GM20431 (cell line): ENCODE results near the gene P2RY2.
"Not testable (repeated sequence)": the region's sequence is repeated elsewhere in the genome, so short reads cannot be mapped to it uniquely, and the experiment has no call there.

Experiments used
- in situ Hi-C: fragments of 300-500 bp; cut with MseI, MboI; formaldehyde crosslinking; loops from one replicate; pipeline ENCODE4 v1.15.0; 2020; ENCODE audit warnings: low sequenced_read_pairs; ENCODE audit not compliant: unreplicated experiment

P2RY2 gene

GRCh38 chr11:73221996-73222395 lies 3.9 kb downstream of the P2RY2 start:
- in situ Hi-C loops, result no loop called here

GRCh38 chr11:73223998-73224730 lies 6.1 kb downstream of the P2RY2 start:
- in situ Hi-C loops, result no loop called here

- in situ Hi-C loops, result no loop called here
Measured at GRCh38 chr11:73225001-73225686, 7.1 kb downstream of the P2RY2 start.

- in situ Hi-C loops, result no loop called here
Measured at GRCh38 chr11:73225851-73226250, 7.8 kb downstream of the P2RY2 start.

- in situ Hi-C loops, result no loop called here
Measured at GRCh38 chr11:73226297-73227006, 8.4 kb downstream of the P2RY2 start.

- in situ Hi-C loops, result no loop called here
Measured at GRCh38 chr11:73227571-73228211, 9.6 kb downstream of the P2RY2 start.

- in situ Hi-C loops, result no loop called here
Measured at GRCh38 chr11:73228268-73229134, 10.4 kb downstream of the P2RY2 start.

- in situ Hi-C loops, result no loop called here
Measured at GRCh38 chr11:73229321-73229895, 11.3 kb downstream of the P2RY2 start.

- in situ Hi-C loops, result no loop called here
Measured at GRCh38 chr11:73229896-73230875, 12.1 kb downstream of the P2RY2 start.

GRCh38 chr11:73230931-73231330 lies 12.8 kb downstream of the P2RY2 start:
- in situ Hi-C loops, result no loop called here

GRCh38 chr11:73232487-73232886 lies 14.4 kb downstream of the P2RY2 start:
- in situ Hi-C loops, result not testable (repeated sequence)

- in situ Hi-C loops, result no loop called here
Measured at GRCh38 chr11:73233211-73233610, 15.1 kb downstream of the P2RY2 start.

- in situ Hi-C loops, result no loop called here
Measured at GRCh38 chr11:73233692-73234470, 15.8 kb downstream of the P2RY2 start.

GRCh38 chr11:73234471-73235181 lies 16.5 kb downstream of the P2RY2 start:
- in situ Hi-C loops, result no loop called here

- in situ Hi-C loops, result no loop called here
Measured at GRCh38 chr11:73235236-73235786, 17.2 kb downstream of the P2RY2 start.

GRCh38 chr11:73236205-73236765 lies 18.2 kb downstream of the P2RY2 start:
- in situ Hi-C loops, result no loop called here
